ENCODE data around the gene OTOGL. TPM values are rescaled to one million over a fixed set of nuclear protein-coding genes. Genes with fewer than 3 reads are reported as not detected.

OTOGL gene
- total RNA-seq, 1 experiment from 2014 or later, result not detected

DNA sequence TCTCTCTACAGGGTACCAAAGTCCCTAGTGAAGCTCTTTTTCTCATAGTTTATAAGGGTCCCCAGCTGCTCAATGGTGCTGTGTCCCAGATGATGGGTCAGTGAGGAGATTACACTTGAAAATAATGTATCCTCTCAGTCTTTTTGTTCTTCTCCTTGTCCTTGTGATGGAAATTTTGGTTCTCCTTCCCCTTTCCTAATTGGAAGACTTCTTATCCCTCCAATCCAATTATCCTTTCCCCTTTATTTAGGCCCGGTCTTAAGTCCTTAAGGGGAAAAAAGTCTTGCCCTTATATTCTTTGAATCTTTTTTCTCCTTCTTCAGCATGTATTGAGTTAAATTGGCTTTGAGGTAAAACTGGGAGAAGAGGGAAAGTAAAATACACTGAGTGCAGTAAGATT is 218.6 kb downstream of the OTOGL start:
- Histone ChIP-seq H3K4me2 (no peak overlapping the region), H3K9me2 (ENCODE audit: insufficient read depth) (no peaks in the 10 kb centered on the region), H3K27me3 (ENCODE audit: insufficient read depth, low read depth) (no peaks in the 10 kb centered on the region), H3K4me3 (no peak overlapping the region), H3K79me2 (ENCODE audit: low read depth) (no peaks in the 10 kb centered on the region), H3K36me3 (ENCODE audit: low read depth) (no peaks in the 10 kb centered on the region), H3K27ac (no peak overlapping the region), H3F3A (ENCODE audit: insufficient read depth, low read depth) (no peaks in the 10 kb centered on the region), H2AFZ (no peak overlapping the region), H3K9me3 (ENCODE audit: insufficient read depth, low read depth) (0 out of 2 replicates have a peak, but pooled peaks cover 2% of the 10 kb centered on the region), H3K4me1 (replicated peaks; ENCODE audit: insufficient read depth) (peaks cover 18% of the 10 kb centered on the region), H4K20me1 (ENCODE audit: insufficient read depth) (no peaks in the 10 kb centered on the region)
- intact Hi-C loops (cut with micrococcal nuclease; ENCODE audit: unreplicated experiment), result no loop called here
- ChIA-PET CTCF (no interaction called here), POLR2A (ENCODE audit: unreplicated experiment) (no interaction called here)
- no TSS peak for BruUV-seq (replicated peaks)
- DNase-seq, result no peak
- TF ChIP-seq, protein P1, sequence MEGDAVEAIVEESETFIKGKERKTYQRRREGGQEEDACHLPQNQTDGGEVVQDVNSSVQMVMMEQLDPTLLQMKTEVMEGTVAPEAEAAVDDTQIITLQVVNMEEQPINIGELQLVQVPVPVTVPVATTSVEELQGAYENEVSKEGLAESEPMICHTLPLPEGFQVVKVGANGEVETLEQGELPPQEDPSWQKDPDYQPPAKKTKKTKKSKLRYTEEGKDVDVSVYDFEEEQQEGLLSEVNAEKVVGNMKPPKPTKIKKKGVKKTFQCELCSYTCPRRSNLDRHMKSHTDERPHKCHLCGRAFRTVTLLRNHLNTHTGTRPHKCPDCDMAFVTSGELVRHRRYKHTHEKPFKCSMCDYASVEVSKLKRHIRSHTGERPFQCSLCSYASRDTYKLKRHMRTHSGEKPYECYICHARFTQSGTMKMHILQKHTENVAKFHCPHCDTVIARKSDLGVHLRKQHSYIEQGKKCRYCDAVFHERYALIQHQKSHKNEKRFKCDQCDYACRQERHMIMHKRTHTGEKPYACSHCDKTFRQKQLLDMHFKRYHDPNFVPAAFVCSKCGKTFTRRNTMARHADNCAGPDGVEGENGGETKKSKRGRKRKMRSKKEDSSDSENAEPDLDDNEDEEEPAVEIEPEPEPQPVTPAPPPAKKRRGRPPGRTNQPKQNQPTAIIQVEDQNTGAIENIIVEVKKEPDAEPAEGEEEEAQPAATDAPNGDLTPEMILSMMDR (conservative IDR thresholded peaks at IDR 0.05), result no peak
- no peak for TF ChIP-seq EZH2 (IDR thresholded peaks at IDR 0.05; ENCODE audit: low read depth)

GRCh38 chr12:80320121-80320678 is 220.9 kb downstream of the OTOGL start:
- Histone ChIP-seq H3K27ac (no peak overlapping the region), H3K9me3 (ENCODE audit: insufficient read depth, low read depth) (0 out of 2 replicates have a peak, but pooled peaks cover 2% of the 10 kb centered on the region), H3F3A (ENCODE audit: insufficient read depth, low read depth) (no peaks in the 10 kb centered on the region), H3K79me2 (ENCODE audit: low read depth) (no peaks in the 10 kb centered on the region), H3K27me3 (ENCODE audit: insufficient read depth, low read depth) (no peaks in the 10 kb centered on the region), H3K9me2 (ENCODE audit: insufficient read depth) (no peaks in the 10 kb centered on the region), H3K4me2 (no peak overlapping the region), H3K4me3 (no peak overlapping the region), H2AFZ (no peak overlapping the region), H4K20me1 (ENCODE audit: insufficient read depth) (no peaks in the 10 kb centered on the region), H3K4me1 (replicated peaks; ENCODE audit: insufficient read depth) (peaks cover 18% of the 10 kb centered on the region), H3K36me3 (ENCODE audit: low read depth) (no peaks in the 10 kb centered on the region)
- intact Hi-C loops (cut with micrococcal nuclease; ENCODE audit: unreplicated experiment), result no loop called here
- BruUV-seq (replicated peaks), result no TSS peak
- POLR2A ChIA-PET (ENCODE audit: unreplicated experiment), result no interaction called here
- TF ChIP-seq EZH2 (IDR thresholded peaks at IDR 0.05; ENCODE audit: low read depth), result no peak
- TF ChIP-seq, protein P1 (conservative IDR thresholded peaks at IDR 0.05), result no peak
- DNase-seq, result no peak
- CTCF ChIA-PET, result no interaction called here

GRCh38 chr12:80321653-80322052 is 222.3 kb downstream of the OTOGL start:
- no peaks in the 10 kb centered on the region for H3F3A ChIP-seq (ENCODE audit: insufficient read depth, low read depth)
- intact Hi-C loops (cut with micrococcal nuclease; ENCODE audit: unreplicated experiment), result no loop called here
- 0 out of 2 replicates have a peak overlapping the region, but pooled peaks have one; percentile 20 for H3K4me2 ChIP-seq
- no peak overlapping the region for H3K27ac ChIP-seq
- H3K9me3 ChIP-seq (ENCODE audit: insufficient read depth, low read depth), result no peaks in the 10 kb centered on the region
- no peak for TF ChIP-seq EZH2 (IDR thresholded peaks at IDR 0.05; ENCODE audit: low read depth)
- no peak overlapping the region for H2AFZ ChIP-seq
- H3K4me1 ChIP-seq (replicated peaks; ENCODE audit: insufficient read depth), result peaks cover 18% of the 10 kb centered on the region
- no peaks in the 10 kb centered on the region for H4K20me1 ChIP-seq (ENCODE audit: insufficient read depth)
- POLR2A ChIA-PET (ENCODE audit: unreplicated experiment), result interaction anchor here (0.5 to 0.7 kb wide), 2 partner anchors 81 to 632 kb away, joined by 3 to 4 read pairs; no protein-coding TSS in a partner anchor
- BruUV-seq (replicated peaks), result no TSS peak
- no peaks in the 10 kb centered on the region for H3K36me3 ChIP-seq (ENCODE audit: low read depth)
- H3K79me2 ChIP-seq (ENCODE audit: low read depth), result no peaks in the 10 kb centered on the region
- H3K4me3 ChIP-seq, result no peak overlapping the region
- CTCF ChIA-PET, result interaction anchor here (0.7 kb wide), 2 partner anchors 126 to 230 kb away, joined by 3 read pairs; no protein-coding TSS in a partner anchor
- DNase-seq, result peak; percentile 36 to 79
- no peaks in the 10 kb centered on the region for H3K27me3 ChIP-seq (ENCODE audit: insufficient read depth, low read depth)
- H3K9me2 ChIP-seq (ENCODE audit: insufficient read depth), result no peaks in the 10 kb centered on the region
